ENCODE measurements around the gene TAS2R9. TPM values are rescaled to one million over a fixed set of nuclear protein-coding genes. Genes with fewer than 3 reads are reported as not detected.

TAS2R9 gene
- under 1 TPM in 1 of 9 donors, not detected in 8; 0.27 TPM for total RNA-seq
- polyA plus RNA-seq: not detected
- long read RNA-seq, donor 1: 0 reads
- long read RNA-seq, donor 2: 0 reads
- long read RNA-seq, donor 3: 0 reads

GRCh38 chr12:10810068-10810467 lies at the start of gene TAS2R9:
Gene TAS2R9, minus strand, starts transcription at chr12:10810168. Its CDS starts 93 bp downstream, at chr12:10810075.
- intact Hi-C loops (cut with DNase I): no loop called here
- H3K9me3 ChIP-seq: peaks cover 0 to 6% (median 0%) of the 10 kb centered on the region in 12 donors

GRCh38 chr12:10855807-10856206 lies 45.8 kb upstream of the TAS2R9 start:
- Histone ChIP-seq H3K4me3 (no peak overlapping the region), H3K27me3 (no peaks in the 10 kb centered on the region), H3K9me3 (peaks cover 0 to 28% (median 2%) of the 10 kb centered on the region in 12 donors), H3K4me1 (peaks cover 0 to 6% (median 0%) of the 10 kb centered on the region in 12 donors), H3K27ac (no peak overlapping the region), H3K36me3 (peaks cover 0 to 27% (median 0%) of the 10 kb centered on the region in 9 donors)
- no peak for DNase-seq
- no peak for ATAC-seq
- 96 to 100% (median 98%) methylated on average over 2 of the region's 2 CpGs for WGBS, 4 donors
- intact Hi-C loops (cut with DNase I): no loop called here
- no peak for TF ChIP-seq POLR2A (IDR thresholded peaks at IDR 0.05)
- no peak for TF ChIP-seq CTCF (IDR thresholded peaks at IDR 0.05)

More at GRCh38 chr12:10810068-10810467, at the start of gene TAS2R9:
- Histone ChIP-seq H3K27ac (no peak within 1 kb of the TSS), H3K4me3 (no peak within 1 kb of the TSS), H3K36me3 (no peaks in the 10 kb centered on the region), H3K4me1 (no peaks in the 10 kb centered on the region), H3K27me3 (no peaks in the 10 kb centered on the region)
- DNase-seq (no peak), ATAC-seq (no peak)
- TF ChIP-seq CTCF (IDR thresholded peaks at IDR 0.05) (no peak), POLR2A (IDR thresholded peaks at IDR 0.05) (no peak)

- Histone ChIP-seq H3K9me3 (peaks cover 0 to 28% (median 2%) of the 10 kb centered on the region in 12 donors), H3K27me3 (no peaks in the 10 kb centered on the region), H3K36me3 (peaks cover 0 to 21% (median 0%) of the 10 kb centered on the region in 9 donors), H3K4me3 (no peak overlapping the region), H3K27ac (no peak overlapping the region), H3K4me1 (peaks cover 0 to 8% (median 0%) of the 10 kb centered on the region in 12 donors)
- WGBS, 4 donors: 33 to 78% (median 56%) methylated on average over 1 to 2 of the region's 2 CpGs
- ATAC-seq: peak in 3 of 4 donors; percentile 11 to 52 (median 24)
- peak in 1 of 5 donors; percentile 38 for DNase-seq
- TF ChIP-seq CTCF (IDR thresholded peaks at IDR 0.05): no peak
- no peak for TF ChIP-seq POLR2A (IDR thresholded peaks at IDR 0.05)
- intact Hi-C loops (cut with DNase I): no loop called here
Measured at GRCh38 chr12:10853776-10854175, 43.8 kb upstream of the TAS2R9 start.

- intact Hi-C loops (cut with DNase I): no loop called here
- ATAC-seq (peak in 1 of 4 donors; percentile 31), DNase-seq (no peak)
- Histone ChIP-seq H3K36me3 (peaks cover 0 to 28% (median 5%) of the 10 kb centered on the region in 9 donors), H3K27me3 (no peaks in the 10 kb centered on the region), H3K9me3 (peaks cover 0 to 11% (median 0%) of the 10 kb centered on the region in 12 donors), H3K4me1 (peaks cover 0 to 8% (median 0%) of the 10 kb centered on the region in 12 donors), H3K4me3 (no peak overlapping the region), H3K27ac (no peak overlapping the region)
- 78 to 83% (median 79%) methylated on average over 4 of the region's 4 CpGs for WGBS, 4 donors
- TF ChIP-seq CTCF (IDR thresholded peaks at IDR 0.05) (no peak), POLR2A (IDR thresholded peaks at IDR 0.05) (no peak)
Measured at GRCh38 chr12:10851243-10851858, 41.4 kb upstream of the TAS2R9 start.

Measured in heart left ventricle (tissue), 16 donors.